Neural progenitor cell (in vitro differentiated cells): ENCODE data around the gene RBM28. TPM values are rescaled to one million over a fixed set of nuclear protein-coding genes. Genes with fewer than 3 reads are reported as not detected.

Source experiments
- DNase-seq: peaks from one replicate; pipeline ENCODE4 v3.0.0-alpha.2; 2016; ENCODE audit warnings: low spot score
- H2AFZ ChIP-seq: fragments of 200-600 bp; sonication (generic); replicated peaks from 2 replicates; pipeline ENCODE4 v1.6.1; 2016; ENCODE audit warnings: antibody characterized with exemption
- H3F3A ChIP-seq: fragments of 200-600 bp; sonication (generic); 2 replicates; pipeline ENCODE4 v1.6.1; 2016; ENCODE audit warnings: antibody characterized with exemption, low read depth
- H3K27ac ChIP-seq: fragments of 200-600 bp; sonication (generic); 2 replicates; pipeline ENCODE4 v1.5.1; 2016; ENCODE audit warnings: mild to moderate bottlenecking
- H3K27me3 ChIP-seq: fragments of 200-600 bp; sonication (generic); 2 replicates; pipeline ENCODE4 v1.6.1; 2016; ENCODE audit warnings: mild to moderate bottlenecking, moderate library complexity
- H3K36me3 ChIP-seq: fragments of 200-600 bp; sonication (generic); 2 replicates; pipeline ENCODE4 v1.5.1; 2016
- H3K4me1 ChIP-seq: fragments of 200-600 bp; sonication (generic); 2 replicates; pipeline ENCODE4 v1.6.1; 2016; ENCODE audit warnings: mixed run types
- H3K4me2 ChIP-seq: fragments of 200-600 bp; sonication (generic); 2 replicates; pipeline ENCODE4 v1.6.1; 2016
- H3K4me3 ChIP-seq: fragments of 200-600 bp; sonication (generic); 2 replicates; pipeline ENCODE4 v1.5.1; 2016
- H3K79me2 ChIP-seq: fragments of 200-600 bp; sonication (generic); 2 replicates; pipeline ENCODE4 v1.6.1; 2016; ENCODE audit warnings: low read depth
- H3K9ac ChIP-seq: fragments of 200-600 bp; sonication (generic); 2 replicates; pipeline ENCODE4 v1.6.1; 2016
- H3K9me3 ChIP-seq: fragments of 200-600 bp; sonication (generic); 2 replicates; pipeline ENCODE4 v1.5.1; 2016; ENCODE audit warnings: low read depth
- H4K20me1 ChIP-seq: fragments of 200-600 bp; sonication (generic); 2 replicates; pipeline ENCODE4 v1.6.1; 2016; ENCODE audit warnings: low read depth
- H3K27ac Mint-ChIP-seq: 3 replicates; pipeline ENCODE4 v1.8.0; 2021; ENCODE audit warnings: mixed read lengths
- H3K27me3 Mint-ChIP-seq: 2 replicates; pipeline ENCODE4 v1.8.0; 2022; ENCODE audit warnings: low read depth, mild to moderate bottlenecking, inconsistent platforms, moderate library complexity, mixed read lengths; ENCODE audit not compliant: insufficient read depth
- H3K36me3 Mint-ChIP-seq: 3 replicates; pipeline ENCODE4 v1.8.0; 2021; ENCODE audit warnings: mixed read lengths
- H3K4me1 Mint-ChIP-seq: 3 replicates; pipeline ENCODE4 v1.8.0; 2021; ENCODE audit warnings: mixed read lengths
- H3K4me3 Mint-ChIP-seq: 3 replicates; pipeline ENCODE4 v1.8.0; 2021; ENCODE audit warnings: mild to moderate bottlenecking, moderate library complexity, mixed read lengths
- H3K9me3 Mint-ChIP-seq: 3 replicates; pipeline ENCODE4 v1.8.0; 2020; ENCODE audit warnings: mixed read lengths
- CTCF ChIP-seq: fragments of 200-600 bp; sonication (generic); IDR thresholded peaks from 2 replicates; pipeline ENCODE4 v1.5.1; 2017; ENCODE audit warnings: antibody characterized with exemption, mild to moderate bottlenecking
- EZH2 ChIP-seq: fragments of 200-600 bp; sonication (generic); IDR thresholded peaks from 2 replicates; pipeline ENCODE4 v1.6.1; 2017; ENCODE audit warnings: antibody characterized with exemption, mild to moderate bottlenecking, moderate library complexity
- EZH2phosphoT487 ChIP-seq: fragments of 200-600 bp; sonication (generic); IDR thresholded peaks from 2 replicates; pipeline ENCODE4 v1.6.1; 2017; ENCODE audit warnings: antibody characterized with exemption
- total RNA-seq: library from RNA; depleted of rRNA; stranded (reverse); fragments of >200 nt; gene quantifications from 2 replicates; pipeline ENCODE4 v1.2.3, GENCODE V29; 2015; ENCODE audit warnings: low replicate concordance

The RBM28 gene
- total RNA-seq, 1 donor from 2014 or later: 33.5 TPM

GRCh38 chr7:128362670-128363069 is 19.0 kb upstream of the RBM28 start:
- no peaks in the 10 kb centered on the region for H3K9me3 ChIP-seq
- no peak for DNase-seq
- H3K4me1 Mint-ChIP-seq: peaks cover 20% of the 10 kb centered on the region
- H4K20me1 ChIP-seq: no peaks in the 10 kb centered on the region
- TF ChIP-seq EZH2phosphoT487: no peak
- no peak for TF ChIP-seq EZH2
- TF ChIP-seq CTCF: no peak
- no peaks in the 10 kb centered on the region for H3K36me3 ChIP-seq
- H3K9ac ChIP-seq: no peak overlapping the region
- peak overlapping the region; percentile 82 for H3K4me3 Mint-ChIP-seq
- no peak overlapping the region for H2AFZ ChIP-seq
- peaks cover 2% of the 10 kb centered on the region for H3K36me3 Mint-ChIP-seq
- H3K27me3 ChIP-seq: peaks cover 100% of the 10 kb centered on the region
- no peak overlapping the region for H3K27ac Mint-ChIP-seq
- no peak overlapping the region for H3K27ac ChIP-seq
- H3K4me2 ChIP-seq: no peak overlapping the region
- no peaks in the 10 kb centered on the region for H3K79me2 ChIP-seq
- peaks cover 13% of the 10 kb centered on the region for H3F3A ChIP-seq
- peaks cover 61% of the 10 kb centered on the region for H3K27me3 Mint-ChIP-seq
- peaks cover 7% of the 10 kb centered on the region for H3K4me1 ChIP-seq
- H3K9me3 Mint-ChIP-seq: no peaks in the 10 kb centered on the region
- H3K4me3 ChIP-seq: no peak overlapping the region

GRCh38 chr7:128361411-128362379 is 18.0 kb upstream of the RBM28 start, which contains the start of gene PRRT4:
Gene PRRT4, minus strand, starts transcription at chr7:128361690.
- peak within 1 kb of the TSS; percentile 15 for H3K27ac Mint-ChIP-seq
- DNase-seq: peak; percentile 82
- no peaks in the 10 kb centered on the region for H4K20me1 ChIP-seq
- H3K4me2 ChIP-seq: peak within 1 kb of the TSS; percentile 97
- no peaks in the 10 kb centered on the region for H3K9me3 ChIP-seq
- no peak within 1 kb of the TSS for H3K27ac ChIP-seq
- no peaks in the 10 kb centered on the region for H3K9me3 Mint-ChIP-seq
- peaks cover 13% of the 10 kb centered on the region for H3F3A ChIP-seq
- peak within 1 kb of the TSS; percentile 94 for H2AFZ ChIP-seq
- peaks cover 60% of the 10 kb centered on the region for H3K27me3 Mint-ChIP-seq
- peaks cover 95% of the 10 kb centered on the region for H3K27me3 ChIP-seq
- TF ChIP-seq CTCF (peak; percentile 23), EZH2phosphoT487 (peak; percentile 80), EZH2 (peak; percentile 89)
- H3K36me3 Mint-ChIP-seq: peaks cover 2% of the 10 kb centered on the region
- peak within 1 kb of the TSS; percentile 67 for H3K4me3 ChIP-seq
- no peaks in the 10 kb centered on the region for H3K36me3 ChIP-seq
- H3K9ac ChIP-seq: no peak within 1 kb of the TSS
- peaks cover 30% of the 10 kb centered on the region for H3K4me1 Mint-ChIP-seq
- H3K79me2 ChIP-seq: no peaks in the 10 kb centered on the region
- H3K4me3 Mint-ChIP-seq: peak within 1 kb of the TSS; percentile 91
- peaks cover 7% of the 10 kb centered on the region for H3K4me1 ChIP-seq

DNA sequence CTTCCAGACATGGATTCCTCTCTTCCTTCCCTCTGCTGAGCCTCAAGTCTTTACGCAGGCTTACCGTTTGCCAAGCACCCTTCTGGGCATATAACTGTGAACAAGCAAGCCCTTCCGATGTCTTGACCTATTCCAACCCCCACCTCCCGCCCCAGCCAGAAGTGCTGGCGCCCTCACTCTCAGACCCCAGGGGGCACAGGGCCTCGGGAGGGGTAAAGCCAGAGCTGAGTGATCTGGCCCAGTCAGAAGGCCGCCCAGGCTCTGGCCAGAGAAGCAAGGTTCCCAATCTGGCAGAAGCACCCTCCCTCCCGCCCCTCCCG is 16.6 kb upstream of the RBM28 start:
- no peak for DNase-seq
- Mint-ChIP-seq H3K27me3 (peaks cover 55% of the 10 kb centered on the region), H3K9me3 (no peaks in the 10 kb centered on the region), H3K36me3 (peaks cover 2% of the 10 kb centered on the region), H3K4me1 (peaks cover 36% of the 10 kb centered on the region), H3K4me3 (peak overlapping the region; percentile 91), H3K27ac (no peak overlapping the region)
- Histone ChIP-seq H3K4me1 (peaks cover 7% of the 10 kb centered on the region), H3K4me3 (peak overlapping the region; percentile 67), H3K9me3 (no peaks in the 10 kb centered on the region), H3F3A (peaks cover 13% of the 10 kb centered on the region), H3K9ac (no peak overlapping the region), H3K79me2 (no peaks in the 10 kb centered on the region), H3K27ac (no peak overlapping the region), H3K4me2 (peak overlapping the region; percentile 97), H4K20me1 (no peaks in the 10 kb centered on the region), H3K27me3 (peaks cover 93% of the 10 kb centered on the region), H3K36me3 (no peaks in the 10 kb centered on the region), H2AFZ (no peak overlapping the region)
- no peak for TF ChIP-seq EZH2
- TF ChIP-seq EZH2phosphoT487: no peak
- no peak for TF ChIP-seq CTCF
